NCI-H2227 (cell line): ENCODE measurements around the gene ANLN.
"Not testable (repeated sequence)": the region's sequence is repeated elsewhere in the genome, so short reads cannot be mapped to it uniquely, and the experiment has no call there.

Source experiments
- DNase-seq: peaks from one replicate; lab custom pipeline; 2025; ENCODE audit not compliant: unreplicated experiment; lab: John Stamatoyannopoulos, UW

The ANLN gene

GRCh38 chr7:36462551-36463137 is 73.0 kb downstream of the ANLN start:
- no peak for DNase-seq

DNA sequence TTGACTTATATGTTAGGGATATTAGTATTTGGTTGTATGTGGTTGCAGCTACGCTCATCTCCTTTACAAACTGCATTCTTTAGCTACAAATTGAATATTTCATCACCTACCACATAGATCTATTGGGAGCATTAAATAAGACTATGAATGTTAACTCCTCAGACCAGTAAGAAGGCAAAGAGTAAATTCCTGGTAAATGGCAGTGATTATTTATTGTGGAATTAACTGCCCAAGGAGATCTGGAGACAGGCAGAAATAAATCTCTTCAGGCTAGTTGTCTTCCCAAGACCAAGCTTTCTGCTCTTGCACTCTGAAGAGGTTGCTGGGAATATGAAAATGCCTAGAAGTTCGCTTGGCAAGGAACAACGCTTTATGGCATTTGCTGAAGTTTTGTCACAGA is 74.6 kb downstream of the ANLN start:
- no peak for DNase-seq

DNA sequence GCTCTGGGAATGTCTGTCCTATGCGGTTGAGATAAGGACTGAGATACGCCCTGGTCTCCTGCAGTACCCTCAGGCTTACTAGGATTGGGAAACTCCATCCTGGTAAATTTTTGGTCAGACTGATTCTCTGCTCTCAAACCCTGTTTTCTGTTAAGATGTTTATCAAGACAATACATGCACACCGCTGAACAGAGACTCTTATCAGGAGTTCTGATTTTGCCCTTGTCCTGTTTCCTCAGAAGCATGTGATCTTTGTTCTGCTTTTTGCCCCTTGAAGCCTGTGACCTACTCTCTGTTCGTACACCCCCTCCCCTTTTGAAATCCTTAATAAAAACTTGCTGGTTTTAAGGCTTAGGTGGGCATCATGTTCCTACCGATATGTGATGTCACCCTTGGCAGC is 76.3 kb downstream of the ANLN start:
- not testable (repeated sequence) for DNase-seq

DNA sequence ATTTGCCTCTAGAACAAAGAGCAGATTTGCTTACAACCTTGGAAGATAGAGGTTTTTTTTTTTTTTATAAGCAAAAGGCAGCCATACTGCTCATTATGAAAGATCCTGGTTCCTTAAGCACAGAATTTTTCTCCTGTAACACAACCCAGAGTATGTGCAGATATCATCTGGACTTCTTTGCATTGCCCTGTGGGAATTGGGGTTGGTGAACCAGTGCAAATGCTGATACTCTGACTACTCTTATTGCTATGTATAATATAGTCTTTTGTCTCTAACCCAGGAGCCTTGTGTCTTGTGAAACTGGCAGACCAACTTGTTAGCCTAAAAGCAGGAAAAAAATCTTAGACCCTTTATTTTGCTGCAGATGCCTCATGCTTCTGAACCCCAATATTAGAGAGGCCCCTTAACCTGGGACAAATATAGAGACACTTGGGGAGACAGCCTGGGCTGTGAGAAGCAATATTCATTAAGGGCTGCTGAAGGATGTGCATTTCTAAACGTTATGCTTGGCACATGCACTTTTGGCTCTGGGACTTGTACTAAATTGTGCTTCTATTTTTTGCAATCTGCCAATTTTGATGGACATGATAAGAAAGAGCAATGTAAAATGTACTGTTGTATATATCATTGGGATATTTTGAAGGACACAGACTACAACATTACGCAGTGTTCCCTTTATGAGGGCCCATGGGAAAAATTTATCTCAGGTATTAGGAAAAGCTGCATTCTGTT is 78.9 kb downstream of the ANLN start:
- DNase-seq: no peak

DNA sequence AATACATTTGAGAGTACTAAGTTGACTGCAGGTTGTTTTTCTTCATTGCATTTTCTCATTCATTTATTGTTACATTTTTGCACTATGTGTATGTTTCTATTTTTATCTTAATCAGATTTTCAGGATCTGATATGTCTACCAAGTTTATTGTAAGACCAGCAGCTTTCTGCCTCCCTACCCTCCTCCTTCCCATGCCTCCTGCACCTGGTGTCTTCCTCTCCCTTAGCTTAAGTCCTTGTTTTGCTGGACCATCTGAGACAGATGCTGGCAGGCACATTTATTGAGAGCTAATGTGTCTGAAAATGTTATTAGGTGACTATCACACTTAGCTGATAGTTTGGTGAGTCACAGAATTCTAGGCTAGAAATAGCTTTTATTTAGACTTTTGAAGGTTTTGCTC is 79.6 kb downstream of the ANLN start:
- DNase-seq: no peak

GRCh38 chr7:36472141-36472729 is 82.6 kb downstream of the ANLN start:
- no peak for DNase-seq

DNA sequence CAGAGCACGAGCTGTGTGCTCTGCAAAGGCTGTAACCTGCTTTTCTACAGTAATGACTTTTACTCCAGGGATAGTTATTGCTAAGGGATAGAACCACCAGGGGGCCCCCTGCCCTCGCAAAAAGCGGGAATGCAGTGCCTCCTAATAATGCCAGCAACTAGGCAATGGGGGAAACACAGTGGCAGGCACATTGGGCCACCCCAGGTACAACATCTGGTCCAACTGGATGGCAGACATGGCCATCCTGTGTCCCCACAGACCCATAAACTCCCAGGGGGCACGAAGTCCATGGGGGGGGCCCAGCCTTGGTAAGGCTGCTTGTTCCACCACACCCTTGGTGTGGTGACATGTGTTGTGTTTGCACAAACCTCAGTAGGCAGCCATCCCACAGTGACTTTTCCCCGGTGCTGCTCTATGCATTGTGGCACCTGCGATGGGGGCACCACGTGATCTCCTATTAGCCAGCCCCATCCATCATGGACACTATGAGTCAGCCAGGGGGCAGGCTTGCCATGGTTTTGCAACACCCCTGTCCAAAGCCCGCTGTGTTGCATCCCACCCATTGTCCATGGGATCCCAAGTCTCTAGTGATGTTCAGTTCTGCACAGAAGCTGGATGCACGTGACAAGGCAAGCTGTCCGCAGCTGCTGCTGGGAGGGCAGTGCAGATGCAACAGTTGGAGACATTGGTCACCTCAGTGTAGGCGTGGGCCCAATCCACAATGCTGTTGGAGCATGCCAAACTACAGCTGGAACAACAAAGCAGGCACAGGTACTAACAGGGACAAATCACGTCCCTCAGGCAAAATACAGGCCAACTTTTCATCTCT is 84.0 kb downstream of the ANLN start:
- DNase-seq: peak; percentile 39

GRCh38 chr7:36474283-36475010 is 84.8 kb downstream of the ANLN start:
- DNase-seq: no peak

DNA sequence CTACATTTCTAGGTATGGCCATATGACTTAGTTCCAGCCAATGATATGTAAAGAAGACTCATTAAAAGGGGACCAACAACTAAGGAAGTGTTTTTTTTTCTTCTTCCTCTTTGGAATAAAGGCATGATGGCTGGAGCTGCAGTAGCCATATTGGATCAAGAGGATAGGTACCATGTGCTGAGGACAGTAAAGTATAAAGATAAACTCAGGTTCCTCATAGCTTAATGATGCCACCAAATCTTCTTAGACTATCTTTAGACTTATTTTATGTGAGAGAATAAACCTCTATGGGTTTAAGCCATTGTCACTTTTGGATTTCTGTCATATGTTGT is 85.3 kb downstream of the ANLN start:
- no peak for DNase-seq

DNA sequence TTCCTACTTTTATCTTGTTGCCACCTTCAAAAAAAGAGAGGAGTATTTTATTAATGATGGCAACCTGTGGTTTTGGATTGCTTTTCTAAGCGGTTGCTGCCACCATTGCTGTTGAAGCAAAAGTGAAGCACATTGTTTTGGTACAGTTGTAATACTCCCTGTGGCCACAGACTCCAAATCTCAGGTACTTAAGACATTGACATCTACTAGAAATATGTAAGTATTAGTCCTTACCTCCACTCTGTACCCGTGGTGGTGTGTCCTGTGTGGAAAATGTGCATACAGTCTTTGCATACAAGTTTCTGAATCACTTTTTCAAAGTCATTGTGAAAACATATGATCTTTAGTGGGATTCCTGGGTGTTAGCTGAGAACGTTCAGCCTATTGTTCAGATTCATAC is 85.7 kb downstream of the ANLN start:
- DNase-seq: no peak

DNA sequence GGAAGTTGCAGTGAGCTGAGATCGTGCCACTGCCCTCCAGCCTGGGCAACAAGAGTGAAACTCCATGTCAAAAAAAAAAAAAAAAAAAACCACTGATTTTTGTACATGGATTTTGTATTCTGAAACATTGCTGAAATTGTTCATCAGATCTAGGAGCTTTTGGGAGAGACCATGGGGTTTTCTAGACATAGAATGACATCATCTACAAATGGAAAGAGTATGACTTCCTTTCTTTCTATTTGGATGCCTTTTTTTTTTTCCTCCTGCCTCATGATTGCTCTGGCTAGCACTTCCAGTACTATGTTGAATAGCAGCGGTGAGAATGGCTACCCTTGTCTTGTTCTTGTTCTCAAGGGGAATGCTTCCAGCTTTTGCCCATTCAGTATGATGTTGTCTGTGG is 89.1 kb downstream of the ANLN start:
- no peak for DNase-seq

GRCh38 chr7:36483853-36484252 is 94.2 kb downstream of the ANLN start:
- not testable (repeated sequence) for DNase-seq

- DNase-seq: no peak
These were observed 94.6 kb downstream of the ANLN start for GRCh38 chr7:36484265-36484664.

DNA sequence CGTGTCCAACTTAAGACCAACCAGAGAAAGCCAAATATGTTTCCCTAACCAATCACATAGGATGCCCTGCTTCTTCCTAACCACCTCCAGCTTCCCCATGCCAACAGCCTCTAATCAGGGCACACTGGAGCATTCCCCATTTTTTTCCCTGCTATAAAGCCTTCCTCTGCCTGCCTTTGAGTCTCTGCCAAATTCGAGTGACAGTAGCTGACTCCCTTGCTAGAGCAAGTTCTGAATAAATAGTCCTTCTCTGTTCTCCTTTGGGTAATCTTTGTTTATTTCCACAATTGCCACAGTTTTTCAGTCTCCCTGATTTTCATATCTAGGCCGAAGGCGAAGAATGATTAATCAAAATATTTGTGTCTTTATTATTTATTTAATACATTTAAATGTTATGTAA is 96.7 kb downstream of the ANLN start:
- DNase-seq: no peak

GRCh38 chr7:36487756-36488336 is 98.2 kb downstream of the ANLN start:
- peak; percentile 67 for DNase-seq

DNA sequence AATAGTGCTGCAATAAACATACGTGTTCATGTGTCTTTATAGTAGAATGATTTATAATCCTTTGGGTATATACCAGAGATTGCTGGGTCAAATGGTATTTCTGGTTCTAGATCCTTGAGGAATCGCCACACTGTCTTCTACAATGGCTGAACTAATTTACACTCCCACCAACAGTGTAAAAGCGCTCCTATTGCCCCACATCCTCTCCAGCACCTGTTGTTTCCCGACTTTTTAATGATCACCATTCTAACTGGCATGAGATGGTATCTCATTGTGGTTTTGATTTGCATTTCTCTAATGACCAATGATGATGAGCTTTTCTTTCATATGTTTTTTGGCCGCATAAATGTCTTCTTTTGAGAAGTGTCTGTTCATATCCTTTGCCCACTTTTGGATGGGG is 99.0 kb downstream of the ANLN start:
- DNase-seq: not testable (repeated sequence)

GRCh38 chr7:36490419-36490830 is 100.8 kb downstream of the ANLN start:
- no peak for DNase-seq

DNA sequence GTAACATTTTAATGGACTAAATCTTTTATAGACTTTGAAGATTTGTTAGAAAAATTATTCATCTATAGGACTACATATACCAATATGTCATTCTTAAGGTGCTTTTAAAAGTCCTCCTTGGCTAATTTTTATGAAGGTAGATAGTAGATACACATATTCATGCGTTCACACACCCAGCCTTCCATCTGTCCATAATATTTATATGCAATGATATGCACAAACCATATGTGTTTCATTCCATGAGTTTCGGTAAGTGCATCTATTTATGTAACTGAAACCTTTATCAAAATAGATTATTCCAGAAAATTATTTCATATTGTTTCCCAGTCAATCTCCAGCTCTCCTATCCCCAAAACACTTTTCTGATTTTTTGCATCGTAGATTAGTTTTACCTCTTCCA is 101.7 kb downstream of the ANLN start:
- DNase-seq: no peak

- no peak for DNase-seq
These were observed 106.9 kb downstream of the ANLN start for GRCh38 chr7:36496576-36496975.

GRCh38 chr7:36497176-36497575 is 107.5 kb downstream of the ANLN start:
- not testable (repeated sequence) for DNase-seq

GRCh38 chr7:36497775-36498174 is 108.1 kb downstream of the ANLN start:
- DNase-seq: no peak
